ENCODE measurements around the gene FEV. TPM values are rescaled to one million over a fixed set of nuclear protein-coding genes. Genes with fewer than 3 reads are reported as not detected.

Gene FEV
- total RNA-seq, 4 donors from 2014 or later: not detected

- 9 to 33% methylated on average over 1 to 6 of the region's 6 CpGs for WGBS, 2 donors (ENCODE audit: low coverage in 1 of 2)
These were observed 5.6 kb upstream of the FEV start for GRCh38 chr2:218990612-218991011.

GRCh38 chr2:218990052-218990451 is 5.1 kb upstream of the FEV start:
- Histone ChIP-seq H3K4me1 (peaks cover 0 to 26% (median 19%) of the 10 kb centered on the region in 3 donors), H3K27me3 (peaks cover 100% of the 10 kb centered on the region), H3K4me3 (no peak overlapping the region), H3K9me3 (no peaks in the 10 kb centered on the region), H3K27ac (no peak overlapping the region), H3K36me3 (no peaks in the 10 kb centered on the region)
- no peak for ATAC-seq
- TF ChIP-seq EP300 (IDR thresholded peaks at IDR 0.05): no peak
- no peak for TF ChIP-seq POLR2A (IDR thresholded peaks at IDR 0.05)
- TF ChIP-seq POLR2AphosphoS5 (IDR thresholded peaks at IDR 0.05): no peak
- no peak for TF ChIP-seq CTCF (IDR thresholded peaks at IDR 0.05)
- 11 to 25% methylated on average over 3 to 4 of the region's 9 CpGs for WGBS, 2 donors (ENCODE audit: low coverage in 1 of 2)

More at GRCh38 chr2:218990612-218991011, 5.6 kb upstream of the FEV start:
- Histone ChIP-seq H3K27ac (no peak overlapping the region), H3K27me3 (peaks cover 100% of the 10 kb centered on the region), H3K4me3 (no peak overlapping the region), H3K4me1 (peaks cover 0 to 24% (median 15%) of the 10 kb centered on the region in 3 donors), H3K36me3 (no peaks in the 10 kb centered on the region), H3K9me3 (no peaks in the 10 kb centered on the region)
- TF ChIP-seq EP300 (IDR thresholded peaks at IDR 0.05) (no peak), POLR2AphosphoS5 (IDR thresholded peaks at IDR 0.05) (no peak), POLR2A (IDR thresholded peaks at IDR 0.05) (no peak), CTCF (IDR thresholded peaks at IDR 0.05) (no peak)
- no peak for ATAC-seq

GRCh38 chr2:218988650-218989049 is 3.7 kb upstream of the FEV start:
- Histone ChIP-seq H3K27me3 (peaks cover 100% of the 10 kb centered on the region), H3K36me3 (no peaks in the 10 kb centered on the region), H3K27ac (no peak overlapping the region), H3K9me3 (no peaks in the 10 kb centered on the region), H3K4me3 (no peak overlapping the region), H3K4me1 (peaks cover 0 to 34% (median 27%) of the 10 kb centered on the region in 3 donors)
- no peak for ATAC-seq
- TF ChIP-seq EP300 (IDR thresholded peaks at IDR 0.05) (no peak), CTCF (IDR thresholded peaks at IDR 0.05) (no peak), POLR2A (IDR thresholded peaks at IDR 0.05) (no peak), POLR2AphosphoS5 (IDR thresholded peaks at IDR 0.05) (no peak)
- WGBS, 2 donors (ENCODE audit: low coverage in 1 of 2): no CpG with 5 or more reads among the region's 2 CpGs

GRCh38 chr2:218988164-218988563 is 3.2 kb upstream of the FEV start:
- no peaks in the 10 kb centered on the region for H3K36me3 ChIP-seq

More at GRCh38 chr2:218988164-218988563, 3.2 kb upstream of the FEV start:
- no peak for ATAC-seq
- peaks cover 0 to 32% (median 22%) of the 10 kb centered on the region in 3 donors for H3K4me1 ChIP-seq
- H3K27ac ChIP-seq: no peak overlapping the region
- no peaks in the 10 kb centered on the region for H3K9me3 ChIP-seq
- H3K4me3 ChIP-seq: no peak overlapping the region
- 23 to 37% methylated on average over 3 of the region's 3 CpGs for WGBS, 2 donors (ENCODE audit: low coverage in 1 of 2)
- no peak for TF ChIP-seq POLR2A (IDR thresholded peaks at IDR 0.05)
- TF ChIP-seq EP300 (IDR thresholded peaks at IDR 0.05): no peak
- no peak for TF ChIP-seq POLR2AphosphoS5 (IDR thresholded peaks at IDR 0.05)
- no peak for TF ChIP-seq CTCF (IDR thresholded peaks at IDR 0.05)
- peaks cover 100% of the 10 kb centered on the region for H3K27me3 ChIP-seq

All from gastroesophageal sphincter (tissue), 4 donors.